Measurements from ENCODE around the gene TCF7L1. TPM values are rescaled to one million over a fixed set of nuclear protein-coding genes. Genes with fewer than 3 reads are reported as not detected.

The TCF7L1 gene, protein sequence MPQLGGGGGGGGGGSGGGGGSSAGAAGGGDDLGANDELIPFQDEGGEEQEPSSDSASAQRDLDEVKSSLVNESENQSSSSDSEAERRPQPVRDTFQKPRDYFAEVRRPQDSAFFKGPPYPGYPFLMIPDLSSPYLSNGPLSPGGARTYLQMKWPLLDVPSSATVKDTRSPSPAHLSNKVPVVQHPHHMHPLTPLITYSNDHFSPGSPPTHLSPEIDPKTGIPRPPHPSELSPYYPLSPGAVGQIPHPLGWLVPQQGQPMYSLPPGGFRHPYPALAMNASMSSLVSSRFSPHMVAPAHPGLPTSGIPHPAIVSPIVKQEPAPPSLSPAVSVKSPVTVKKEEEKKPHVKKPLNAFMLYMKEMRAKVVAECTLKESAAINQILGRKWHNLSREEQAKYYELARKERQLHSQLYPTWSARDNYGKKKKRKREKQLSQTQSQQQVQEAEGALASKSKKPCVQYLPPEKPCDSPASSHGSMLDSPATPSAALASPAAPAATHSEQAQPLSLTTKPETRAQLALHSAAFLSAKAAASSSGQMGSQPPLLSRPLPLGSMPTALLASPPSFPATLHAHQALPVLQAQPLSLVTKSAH
- total RNA-seq = 10 to 100 TPM in 1 of 4 donors, 1 to 10 TPM in 3; 2.7 to 10.3 (median 8.2) TPM

DNA sequence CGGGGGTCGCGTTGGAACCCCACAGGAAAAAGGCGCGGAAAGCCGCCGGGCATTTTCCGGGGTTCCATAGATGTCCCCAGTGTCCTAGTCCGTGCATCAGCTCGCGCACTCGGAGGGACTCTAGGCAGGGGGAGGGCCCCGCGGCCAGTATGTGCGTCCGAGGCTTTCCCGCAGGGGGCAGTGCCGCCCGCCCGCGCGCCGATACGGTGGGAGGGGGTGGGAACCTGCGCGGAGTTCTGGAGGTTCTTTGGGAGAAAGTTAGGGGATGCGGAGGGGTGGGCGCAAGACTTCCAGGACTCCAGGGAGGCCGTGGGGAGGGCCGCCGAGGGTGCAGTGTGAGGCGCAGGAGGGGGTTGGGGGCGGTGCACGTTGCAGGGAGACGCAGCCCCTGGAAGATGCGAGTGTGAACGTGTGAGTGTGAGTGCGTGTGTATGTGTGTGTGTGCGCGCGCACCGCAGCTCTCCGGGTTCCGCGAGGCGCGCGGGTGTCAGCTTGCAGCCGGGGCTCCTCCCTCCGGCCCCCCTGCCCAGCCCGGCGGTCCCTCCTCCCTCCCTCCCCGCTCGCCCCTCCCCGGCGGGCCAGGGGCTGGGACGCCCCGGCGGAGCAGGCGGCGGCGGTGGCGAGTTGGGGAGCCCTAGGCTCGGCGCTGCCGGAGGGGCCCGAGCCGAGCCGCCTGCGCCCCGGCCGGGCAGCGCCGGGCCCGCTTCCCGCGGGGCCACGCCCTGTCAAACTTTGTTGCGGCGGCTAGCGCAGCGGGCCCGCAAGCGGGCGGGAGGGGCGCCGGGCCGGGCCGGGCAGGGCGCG is at the start of gene TCF7L1:
TCF7L1 (plus strand) TSS at position 559 of the 804 bp plus-strand sequence. CDS start 293 bp downstream, outside the sequence.
- TF ChIP-seq, protein P1, sequence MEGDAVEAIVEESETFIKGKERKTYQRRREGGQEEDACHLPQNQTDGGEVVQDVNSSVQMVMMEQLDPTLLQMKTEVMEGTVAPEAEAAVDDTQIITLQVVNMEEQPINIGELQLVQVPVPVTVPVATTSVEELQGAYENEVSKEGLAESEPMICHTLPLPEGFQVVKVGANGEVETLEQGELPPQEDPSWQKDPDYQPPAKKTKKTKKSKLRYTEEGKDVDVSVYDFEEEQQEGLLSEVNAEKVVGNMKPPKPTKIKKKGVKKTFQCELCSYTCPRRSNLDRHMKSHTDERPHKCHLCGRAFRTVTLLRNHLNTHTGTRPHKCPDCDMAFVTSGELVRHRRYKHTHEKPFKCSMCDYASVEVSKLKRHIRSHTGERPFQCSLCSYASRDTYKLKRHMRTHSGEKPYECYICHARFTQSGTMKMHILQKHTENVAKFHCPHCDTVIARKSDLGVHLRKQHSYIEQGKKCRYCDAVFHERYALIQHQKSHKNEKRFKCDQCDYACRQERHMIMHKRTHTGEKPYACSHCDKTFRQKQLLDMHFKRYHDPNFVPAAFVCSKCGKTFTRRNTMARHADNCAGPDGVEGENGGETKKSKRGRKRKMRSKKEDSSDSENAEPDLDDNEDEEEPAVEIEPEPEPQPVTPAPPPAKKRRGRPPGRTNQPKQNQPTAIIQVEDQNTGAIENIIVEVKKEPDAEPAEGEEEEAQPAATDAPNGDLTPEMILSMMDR (IDR thresholded peaks at IDR 0.05; ENCODE audit: low read depth) = no peak

DNA sequence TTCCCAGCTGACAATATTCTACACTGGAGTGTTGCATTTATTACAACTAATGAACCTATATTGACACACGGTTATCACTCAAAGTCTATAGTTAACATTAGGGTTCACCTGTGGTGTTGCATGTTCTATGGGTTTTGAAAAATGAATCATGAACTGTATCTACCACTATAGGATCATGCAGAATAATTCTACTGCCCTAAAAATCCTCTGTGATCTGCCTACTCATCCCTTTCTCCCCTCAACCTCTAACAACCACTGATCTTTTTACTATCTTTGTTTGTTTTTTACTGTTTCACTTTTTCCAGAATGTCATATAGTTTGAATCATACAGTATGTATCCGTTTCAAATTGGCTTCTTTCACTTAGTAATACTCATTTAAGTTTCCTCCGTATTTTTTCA is 47.6 kb upstream of the TCF7L1 start:
- TF ChIP-seq, protein P1 (IDR thresholded peaks at IDR 0.05; ENCODE audit: low read depth) = no peak

DNA sequence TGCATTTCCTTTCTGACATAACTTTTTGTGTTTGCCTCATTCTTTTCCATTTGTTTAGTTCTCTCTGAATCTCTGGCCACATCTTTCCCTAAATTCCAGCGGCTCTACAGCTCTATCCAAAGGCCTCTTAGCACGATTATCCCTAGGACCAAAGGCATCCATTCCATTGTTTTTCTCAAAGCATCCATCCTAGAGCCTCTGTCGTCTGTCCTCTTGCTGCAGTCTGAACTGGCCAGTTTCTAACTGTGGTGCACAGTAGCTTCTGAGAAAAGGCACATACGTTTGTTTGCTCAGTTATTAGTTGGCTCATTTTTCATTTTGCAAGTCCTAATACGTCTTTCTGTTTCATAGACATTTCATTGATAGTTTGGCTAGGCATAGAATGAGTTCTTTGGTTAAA is 45.7 kb upstream of the TCF7L1 start:
- TF ChIP-seq, protein P1 (IDR thresholded peaks at IDR 0.05; ENCODE audit: low read depth) = no peak

DNA sequence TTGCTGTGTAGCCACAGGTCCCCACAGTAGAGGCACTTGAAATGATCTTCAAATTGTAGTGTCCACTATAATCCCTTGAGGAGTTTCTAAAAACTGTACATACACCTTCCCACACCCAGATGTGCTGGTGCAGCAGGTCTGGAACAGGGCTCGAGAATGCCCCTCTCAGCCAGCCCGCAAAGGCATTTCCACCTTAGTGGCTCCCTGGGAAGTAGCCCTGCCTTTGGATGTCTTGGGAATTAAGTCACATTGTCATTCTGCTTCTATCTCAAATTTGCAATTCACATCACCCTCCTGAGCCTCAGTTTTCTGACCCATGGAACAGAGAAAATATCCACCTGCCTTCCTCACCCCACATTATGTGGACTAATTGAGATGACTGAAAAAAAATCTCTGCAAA is 44.3 kb upstream of the TCF7L1 start:
- TF ChIP-seq, protein P1 (IDR thresholded peaks at IDR 0.05; ENCODE audit: low read depth) = no peak

DNA sequence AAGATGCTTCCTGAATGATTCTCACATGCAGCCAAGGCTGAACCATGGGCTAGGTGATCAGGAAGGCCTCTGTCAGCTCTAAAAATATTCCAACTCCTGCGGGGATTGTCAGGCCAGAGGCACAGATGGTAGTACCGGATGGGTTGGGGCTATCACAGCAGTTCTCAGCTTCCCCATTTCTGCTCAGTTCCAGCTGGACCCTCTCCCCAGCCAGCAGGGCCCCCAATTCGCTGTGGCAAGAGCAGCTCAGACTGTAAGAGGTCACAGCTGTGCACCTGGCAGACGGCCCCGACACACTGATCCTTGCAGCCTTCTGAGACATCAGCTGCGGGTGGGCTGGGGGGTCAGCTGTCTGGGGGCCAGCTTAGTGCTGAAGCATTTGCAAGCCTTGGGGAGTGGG is 43.6 kb upstream of the TCF7L1 start:
- TF ChIP-seq, protein P1 (IDR thresholded peaks at IDR 0.05; ENCODE audit: low read depth) = no peak

DNA sequence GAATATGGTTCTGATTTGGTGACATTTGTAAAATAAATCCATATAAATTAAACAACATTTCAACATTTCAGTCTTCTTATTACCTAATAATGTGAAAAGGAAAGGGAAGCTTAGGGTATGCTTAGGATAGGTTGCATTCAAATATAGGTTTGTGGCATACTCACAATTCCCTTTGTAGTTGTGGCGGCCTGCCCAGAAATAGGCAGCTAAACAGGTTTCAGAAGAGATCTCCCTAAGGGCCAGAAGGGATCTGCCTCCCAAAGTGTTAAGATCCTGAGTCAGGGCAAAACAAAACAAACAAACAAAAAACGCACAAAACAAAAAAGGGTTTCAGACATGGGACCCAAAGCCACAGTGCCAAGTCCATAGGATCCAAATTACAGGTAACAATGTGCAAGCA is 41.4 kb upstream of the TCF7L1 start:
- TF ChIP-seq, protein P1 (IDR thresholded peaks at IDR 0.05; ENCODE audit: low read depth) = no peak

DNA sequence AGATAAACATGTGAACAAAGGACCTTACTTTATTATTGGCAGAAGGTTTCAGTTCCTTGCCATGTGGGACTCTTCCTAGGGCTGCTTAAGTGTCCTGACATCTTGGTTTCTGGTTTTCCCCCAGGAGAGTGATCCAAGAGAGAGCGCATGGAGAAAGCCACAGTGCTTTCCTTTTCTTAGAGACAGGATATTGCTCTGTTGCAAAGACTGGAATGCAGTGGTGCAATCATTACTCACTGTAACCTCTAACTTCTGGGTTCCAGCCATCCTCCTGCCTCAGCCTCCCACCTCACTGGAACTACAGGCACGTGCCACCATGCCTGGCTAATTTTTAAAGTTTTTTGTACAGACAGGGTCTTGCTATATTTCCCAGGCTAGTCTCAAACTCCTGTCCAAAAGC is 38.1 kb upstream of the TCF7L1 start:
- TF ChIP-seq, protein P1 (IDR thresholded peaks at IDR 0.05; ENCODE audit: low read depth) = no peak

Data from subcutaneous adipose tissue (tissue), 4 donors.